ENCODE data around the gene RUNX1. TPM values are rescaled to one million over a fixed set of nuclear protein-coding genes. Genes with fewer than 3 reads are reported as not detected.

The RUNX1 gene
- polyA plus RNA-seq, 3 donors, result 2.0 to 2.2 (median 2.1) TPM

DNA sequence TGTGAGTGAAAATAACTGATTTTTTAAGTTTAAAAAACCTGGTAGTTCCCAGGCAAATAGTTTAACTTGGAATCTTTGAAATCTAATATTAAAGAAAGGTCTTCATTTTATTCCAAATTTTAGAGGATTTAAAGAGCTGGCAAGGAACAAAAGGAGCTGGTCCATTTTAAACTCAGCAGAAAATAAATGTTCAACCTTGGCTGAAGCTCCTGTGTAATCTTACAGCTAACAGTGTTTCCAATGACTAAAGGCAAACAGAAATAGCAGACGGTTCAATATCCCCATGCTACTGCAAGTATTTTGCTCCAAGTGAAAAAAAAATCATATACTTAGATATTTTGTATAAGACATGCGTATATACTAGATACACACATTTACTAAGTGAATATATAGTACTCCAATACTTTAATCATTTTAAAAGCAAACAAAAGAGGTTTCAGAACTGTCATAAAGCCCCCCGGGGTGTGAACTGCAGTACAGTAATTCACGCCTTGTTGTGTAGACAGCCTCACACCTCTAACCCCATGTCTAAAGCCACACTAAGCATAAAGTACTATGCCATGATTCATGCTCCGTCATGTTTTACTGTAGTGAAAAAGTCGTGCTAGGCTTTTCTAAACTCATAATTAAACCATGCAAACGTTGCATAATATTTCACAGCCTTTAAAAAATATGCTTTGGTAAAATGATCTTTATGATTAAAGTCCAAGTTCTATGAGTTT is 248.1 kb downstream of the RUNX1 start:
- DNase-seq (ENCODE audit: low read depth in 3 of 3, low spot score in 2 of 3), result no peak

DNA sequence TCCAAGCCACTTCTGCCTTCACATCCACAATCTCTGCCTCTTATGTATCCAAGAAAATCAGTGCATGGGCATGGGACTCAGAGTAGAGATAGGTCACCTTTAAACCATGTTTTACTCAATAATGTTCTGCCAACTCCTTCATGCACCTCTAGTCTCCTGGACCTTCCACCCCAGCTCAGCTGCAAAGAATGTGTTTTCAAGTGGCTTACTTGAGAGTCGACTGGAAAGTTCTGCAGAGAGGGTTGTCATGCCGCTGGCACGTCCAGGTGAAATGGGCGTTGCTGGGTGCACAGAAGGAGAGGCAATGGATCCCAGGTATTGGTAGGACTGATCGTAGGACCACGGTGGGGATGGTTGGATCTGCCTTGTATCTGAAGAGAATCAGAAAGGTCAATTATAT is 250.0 kb downstream of the RUNX1 start:
- DNase-seq (ENCODE audit: low read depth in 3 of 3, low spot score in 2 of 3), result no peak

DNA sequence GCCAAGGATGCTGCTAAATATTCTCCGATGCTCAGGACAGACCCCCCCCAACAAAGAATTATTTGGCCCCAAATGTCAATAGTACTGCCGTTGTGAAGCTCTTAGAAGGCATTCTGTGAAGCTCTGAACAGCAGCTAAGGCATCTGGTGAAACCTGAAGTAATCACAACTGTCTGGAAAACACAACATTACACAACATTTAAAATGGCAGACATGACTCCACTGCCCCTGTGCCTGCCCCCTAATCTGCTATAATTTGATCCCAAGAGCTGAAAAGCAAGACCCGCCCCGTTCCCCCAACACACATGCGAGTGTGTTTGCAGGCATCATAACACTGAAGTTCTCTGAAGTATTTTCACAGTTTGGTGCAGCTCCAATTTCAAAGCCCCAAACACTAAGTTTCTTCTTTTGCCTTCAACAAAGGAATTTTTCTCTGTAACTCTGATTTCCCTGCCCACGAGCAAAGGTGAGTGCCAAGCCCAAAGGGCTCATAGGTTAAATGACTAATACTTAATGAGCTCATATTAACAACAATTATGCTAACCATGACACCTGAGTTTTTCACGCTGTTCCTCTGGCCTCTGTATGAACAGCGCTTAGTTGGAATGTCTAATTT is 251.1 kb downstream of the RUNX1 start:
- DNase-seq (ENCODE audit: low read depth in 3 of 3, low spot score in 2 of 3), result no peak

DNA sequence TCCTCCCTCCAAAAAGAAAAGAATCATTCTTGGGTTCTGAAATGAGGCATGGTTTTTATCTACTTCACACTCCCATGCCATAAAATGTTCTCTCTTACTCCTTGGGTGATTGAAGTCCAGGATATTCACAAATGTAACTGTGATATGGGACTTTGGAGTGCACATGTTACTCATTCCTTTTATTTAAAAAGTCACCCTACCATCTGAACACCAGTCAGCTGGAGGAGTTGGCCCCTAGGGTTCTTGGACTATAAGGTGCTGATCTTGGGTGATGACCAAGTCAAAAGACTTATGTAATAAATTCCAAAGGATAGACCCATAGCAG is 251.9 kb downstream of the RUNX1 start:
- DNase-seq (ENCODE audit: low read depth in 3 of 3, low spot score in 2 of 3), result no peak

DNA sequence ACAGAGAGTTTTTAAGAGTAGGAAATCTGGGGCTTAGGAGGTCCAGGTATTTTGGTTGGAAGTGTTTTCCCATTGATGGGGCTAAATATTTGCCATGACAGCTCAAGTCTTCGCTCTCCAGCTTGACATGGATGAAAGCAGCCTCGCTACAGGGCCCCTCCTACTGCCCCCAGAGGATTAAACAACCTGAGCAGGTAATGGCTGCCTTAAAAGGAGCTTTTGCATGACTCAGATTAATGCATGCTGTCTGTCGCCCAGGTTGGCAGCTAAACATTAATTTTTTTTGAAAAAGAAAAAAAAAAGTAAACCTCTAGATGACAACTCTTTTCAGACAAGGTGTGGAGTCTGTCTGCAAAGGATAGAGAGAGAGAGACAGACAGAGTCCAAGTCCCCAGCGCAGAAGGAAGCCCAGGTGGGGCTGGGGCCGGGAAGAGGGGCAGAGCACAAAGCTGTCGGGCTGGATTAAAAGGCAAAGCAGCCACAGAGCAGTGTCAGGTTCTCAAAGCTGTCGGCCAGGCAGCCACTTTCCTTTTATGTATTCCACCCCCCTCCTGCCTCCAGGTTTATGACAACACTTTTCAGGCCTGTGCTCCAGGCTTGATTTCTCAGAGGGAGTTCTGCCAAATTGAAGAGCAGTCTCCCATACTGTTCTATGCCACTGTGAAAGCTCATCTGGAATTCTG is 252.4 kb downstream of the RUNX1 start:
- DNase-seq (ENCODE audit: low read depth in 3 of 3, low spot score in 2 of 3), result no peak

DNA sequence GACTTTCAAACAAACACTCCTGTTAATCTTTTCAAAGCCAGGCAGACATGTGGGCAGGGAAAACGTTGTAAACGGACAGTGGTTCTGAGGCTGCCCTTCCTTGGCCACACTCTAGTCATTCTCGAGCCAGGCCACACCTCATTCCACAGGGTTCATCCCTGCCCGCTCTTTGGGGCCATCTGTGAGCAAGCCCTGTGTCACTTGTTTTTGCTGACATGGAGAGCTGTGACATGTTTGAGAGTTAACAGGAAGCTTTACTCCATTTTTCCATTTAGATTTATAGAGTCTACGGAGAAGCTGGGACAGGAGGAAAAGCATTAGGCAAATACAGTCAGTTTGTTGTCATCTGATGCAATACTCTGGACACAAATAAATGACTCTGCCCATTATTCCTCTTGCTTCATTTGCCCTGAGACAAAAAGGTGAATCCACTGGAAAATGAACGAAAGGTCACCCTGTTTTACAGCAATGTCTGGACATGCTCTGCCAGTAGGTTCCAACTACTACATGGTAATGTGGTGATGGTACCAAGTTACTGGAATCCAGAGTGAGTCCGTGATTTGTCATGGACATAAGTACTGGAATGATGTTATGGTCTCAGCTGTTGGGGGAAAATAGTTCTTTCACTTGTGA is 253.4 kb downstream of the RUNX1 start:
- DNase-seq (ENCODE audit: low read depth in 3 of 3, low spot score in 2 of 3), result no peak

DNA sequence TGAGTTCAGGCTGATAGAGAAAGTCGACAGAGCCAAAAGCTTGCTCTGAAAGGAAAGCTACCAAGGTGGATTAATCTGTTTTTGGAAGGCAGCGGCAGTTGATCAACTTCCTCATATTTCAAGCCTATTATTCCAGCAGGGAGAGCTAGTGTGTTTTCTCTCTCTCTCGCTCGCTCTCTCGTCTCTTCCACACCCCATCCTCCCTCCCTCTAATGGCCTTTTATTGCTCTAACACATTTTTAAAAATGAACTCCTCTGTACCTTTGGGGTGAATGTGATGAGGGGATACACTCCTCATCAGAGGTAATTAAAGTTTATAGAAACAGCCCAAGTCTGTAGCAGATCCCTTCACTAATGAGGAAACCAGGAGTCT is 253.9 kb downstream of the RUNX1 start:
- DNase-seq (ENCODE audit: low read depth in 3 of 3, low spot score in 2 of 3), result no peak

DNA sequence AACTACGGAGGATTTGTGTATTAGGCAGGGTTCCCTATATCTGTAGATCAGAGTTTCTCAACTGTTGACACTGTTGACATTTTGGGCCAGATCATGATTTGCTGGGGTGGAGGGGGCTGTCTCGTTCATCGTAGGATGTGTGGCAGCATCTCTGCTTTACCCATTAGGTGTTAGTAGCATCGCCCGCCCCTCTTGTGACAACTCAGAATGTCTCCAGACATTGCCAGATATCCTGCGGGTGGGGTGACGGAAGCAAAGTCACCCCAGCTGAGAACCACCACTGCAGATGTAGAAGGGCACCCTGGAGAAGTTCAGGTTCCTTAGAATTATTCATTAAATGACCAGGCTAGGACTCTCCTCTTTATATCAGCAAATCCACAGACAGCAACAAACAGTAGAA is 254.4 kb downstream of the RUNX1 start:
- no peak for DNase-seq (ENCODE audit: low read depth in 3 of 3, low spot score in 2 of 3)

DNA sequence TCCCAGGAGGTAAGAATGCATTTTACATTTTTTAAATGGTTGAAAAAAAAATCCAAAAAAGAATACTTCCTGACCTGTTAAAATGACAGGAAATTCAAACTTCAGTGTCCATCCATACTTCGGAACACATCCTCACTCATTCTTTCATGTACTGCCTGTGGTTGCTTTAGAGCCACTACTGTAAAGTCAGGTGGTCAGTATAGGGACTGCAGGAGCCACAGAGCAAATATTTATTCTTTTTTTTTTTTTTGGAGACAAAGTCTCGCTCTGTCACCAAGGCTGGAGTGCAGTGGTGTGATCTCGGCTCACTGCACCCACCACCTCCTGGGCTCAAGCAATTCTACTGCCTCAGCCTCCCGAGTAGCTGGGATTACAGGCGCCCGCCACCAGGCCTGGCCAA is 255.6 kb downstream of the RUNX1 start:
- no peak for DNase-seq (ENCODE audit: low read depth in 3 of 3, low spot score in 2 of 3)

DNA sequence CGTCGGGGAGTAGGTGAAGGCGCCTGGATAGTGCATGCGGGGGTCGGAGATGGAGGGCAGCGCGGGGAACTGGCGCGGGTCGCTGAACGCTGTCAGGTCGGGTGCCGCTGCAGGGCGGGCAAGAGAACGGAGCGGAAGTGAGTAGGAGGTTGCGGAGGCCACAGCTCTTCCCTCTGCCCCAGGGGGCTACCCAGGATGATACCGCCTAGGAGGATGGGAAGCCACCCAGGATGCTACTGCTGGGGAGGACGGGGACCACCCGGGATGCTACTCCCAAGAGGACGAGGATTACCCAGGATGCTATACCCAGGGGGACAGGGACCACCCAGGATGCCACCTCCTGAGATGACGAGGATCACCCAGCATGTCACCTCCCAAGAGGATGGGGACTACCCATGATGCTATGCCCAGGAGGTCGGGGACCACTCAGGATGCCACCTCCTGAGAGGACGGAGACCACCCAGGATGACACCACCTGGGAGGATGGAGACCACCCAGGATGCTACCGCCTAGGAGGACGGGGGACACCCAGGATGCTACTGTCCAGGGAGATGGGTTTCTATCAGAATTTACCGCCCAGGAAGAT is 256.5 kb downstream of the RUNX1 start:
- DNase-seq (ENCODE audit: low read depth in 3 of 3, low spot score in 2 of 3), result no peak

DNA sequence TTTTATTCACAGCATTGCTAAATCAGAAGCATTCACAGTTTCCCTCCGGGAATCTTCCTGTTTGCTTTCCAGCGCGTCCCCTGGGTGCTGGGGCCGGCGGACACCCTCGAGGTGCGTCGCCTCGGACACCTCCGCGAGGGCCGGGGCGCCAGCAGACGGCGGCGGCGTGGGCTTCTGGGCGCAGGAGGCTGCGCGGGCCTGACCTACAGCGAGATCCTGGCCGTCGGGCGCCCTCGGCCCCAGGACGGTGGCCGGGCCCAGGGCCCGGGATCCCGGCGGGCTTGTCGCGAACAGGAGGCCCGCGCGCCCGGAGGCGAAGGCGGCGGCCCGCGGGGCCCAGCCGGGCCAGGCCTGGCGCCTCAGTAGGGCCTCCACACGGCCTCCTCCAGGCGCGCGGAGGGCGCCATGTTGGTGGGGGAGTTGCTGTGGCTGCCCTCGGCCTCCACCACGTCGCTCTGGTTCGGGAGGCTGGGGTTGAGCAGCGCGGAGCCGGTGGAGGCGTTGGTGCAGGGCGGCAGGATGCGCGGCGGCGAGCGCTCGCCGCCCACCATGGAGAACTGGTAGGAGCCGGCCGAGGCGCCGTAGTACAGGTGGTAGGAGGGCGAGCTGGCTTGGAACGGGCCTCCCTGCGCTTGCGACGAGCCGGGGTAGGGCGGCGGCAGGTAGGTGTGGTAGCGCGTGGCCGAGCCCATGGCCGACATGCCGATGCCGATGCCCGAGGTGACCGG is 257.2 kb downstream of the RUNX1 start:
- DNase-seq (ENCODE audit: low read depth in 3 of 3, low spot score in 2 of 3), result no peak

DNA sequence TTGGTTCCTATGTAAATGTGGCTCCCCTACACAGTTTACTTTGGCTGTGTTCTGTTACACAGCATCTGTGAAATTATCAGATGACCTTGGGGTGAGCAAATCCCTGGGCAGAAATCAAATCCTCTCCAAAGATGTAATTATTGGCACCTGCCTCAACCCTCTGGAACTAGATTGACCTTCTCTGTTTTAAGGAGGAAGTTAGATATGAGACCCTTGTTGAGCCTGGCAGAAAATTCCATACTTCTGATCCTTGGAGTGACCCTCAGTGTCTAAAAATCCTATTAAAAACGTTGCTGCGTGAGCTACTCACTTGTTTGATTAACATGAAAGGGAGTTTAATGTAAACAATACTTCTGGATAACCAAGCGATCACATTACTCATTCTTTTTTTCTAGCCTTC is 258.3 kb downstream of the RUNX1 start:
- no peak for DNase-seq (ENCODE audit: low read depth in 3 of 3, low spot score in 2 of 3)

DNA sequence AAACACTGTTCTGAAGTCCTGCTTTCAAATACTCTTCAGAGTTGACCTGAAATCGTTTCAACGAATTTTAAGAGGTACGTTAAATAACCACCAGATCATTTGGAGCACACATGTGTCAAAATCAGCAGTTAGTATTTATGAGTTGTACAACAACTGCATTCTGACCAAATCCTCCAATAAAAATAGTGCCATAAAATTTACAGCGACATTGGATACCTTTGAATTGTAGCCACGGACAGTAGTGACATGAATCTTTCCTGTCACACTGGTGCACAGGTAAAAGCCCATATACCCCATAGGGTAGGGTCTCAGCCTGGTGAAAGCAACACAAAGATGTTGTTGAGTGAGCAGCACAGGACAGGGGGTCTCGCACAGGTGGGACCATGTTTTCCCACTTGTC is 258.8 kb downstream of the RUNX1 start:
- no peak for DNase-seq (ENCODE audit: low read depth in 3 of 3, low spot score in 2 of 3)

DNA sequence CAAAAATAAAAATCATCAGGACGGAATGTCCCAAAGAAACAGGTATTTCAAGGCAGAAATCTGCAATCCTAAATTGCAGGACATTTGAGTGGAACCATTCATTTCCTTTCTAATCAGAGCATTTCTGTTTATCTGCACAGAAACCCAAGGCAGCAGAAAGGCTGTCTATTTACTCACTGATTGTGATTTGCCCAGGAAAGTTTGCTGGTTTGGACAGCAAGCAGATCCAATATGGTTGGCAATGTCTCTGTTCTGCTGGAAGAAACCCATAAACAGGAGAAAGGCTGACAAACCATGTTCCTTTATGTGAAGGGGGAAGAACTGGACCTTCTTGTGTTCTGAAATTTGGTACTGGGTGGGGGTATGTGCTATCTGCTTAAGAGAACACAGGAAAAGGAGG is 260.2 kb downstream of the RUNX1 start:
- DNase-seq (ENCODE audit: low read depth in 3 of 3, low spot score in 2 of 3), result no peak

DNA sequence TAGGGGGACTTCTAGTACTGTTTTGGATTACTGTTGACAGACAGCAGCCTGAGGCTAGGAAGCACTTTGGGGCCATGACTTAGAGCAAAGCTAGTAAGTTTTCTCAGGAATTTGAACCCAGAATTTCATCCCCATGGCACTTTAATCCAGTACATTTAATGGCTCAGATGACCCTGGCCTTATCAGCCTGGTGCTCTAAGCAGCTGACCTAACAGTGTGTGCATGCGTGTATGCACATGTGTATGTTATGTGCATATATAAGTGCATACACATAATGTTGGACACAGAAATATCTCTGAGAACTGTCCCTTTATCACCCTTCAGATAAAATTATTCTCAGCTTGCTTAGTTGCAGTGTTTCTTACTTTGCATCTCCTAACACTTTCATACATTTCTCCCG is 265.3 kb downstream of the RUNX1 start:
- no peak for DNase-seq (ENCODE audit: low read depth in 3 of 3, low spot score in 2 of 3)

DNA sequence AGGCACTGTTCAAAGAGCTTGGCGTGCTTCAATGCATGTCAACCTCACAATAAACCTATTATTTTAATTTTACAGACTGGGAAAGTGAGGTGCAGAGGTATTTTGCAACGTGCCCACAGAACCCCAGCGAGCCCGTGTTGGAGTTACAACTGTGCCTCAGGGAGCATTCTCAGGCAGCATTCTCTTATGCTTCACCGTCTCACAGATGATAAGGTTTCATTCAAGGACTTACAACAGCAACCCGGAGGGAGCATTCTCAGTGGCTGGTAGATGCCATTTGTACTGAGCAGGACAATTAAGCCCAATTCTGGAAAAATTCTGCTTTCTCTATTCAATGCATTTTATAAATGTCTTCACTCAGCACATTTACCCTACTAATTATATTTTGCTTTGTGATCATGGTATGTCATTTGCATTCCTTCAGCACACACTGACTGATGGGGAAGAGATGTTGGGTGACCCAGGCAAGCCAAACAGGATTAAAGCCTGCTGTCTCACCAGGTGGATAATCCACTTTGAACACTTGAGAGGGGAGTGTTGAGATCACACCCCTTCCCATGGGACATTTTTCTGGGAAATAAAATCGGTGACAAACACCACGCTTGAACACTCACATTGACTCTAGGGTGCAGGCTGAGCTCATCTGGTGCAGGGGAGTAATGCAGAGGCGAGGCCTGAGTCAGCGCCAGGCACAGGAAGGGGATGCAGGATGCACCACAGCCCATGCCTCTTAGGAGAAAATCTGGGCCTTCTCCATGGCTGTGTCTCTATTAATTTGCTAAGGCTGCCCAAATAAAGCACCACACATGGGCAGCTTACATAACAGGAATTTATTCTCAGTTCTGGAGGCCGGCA is 266.4 kb downstream of the RUNX1 start:
- no peak for DNase-seq (ENCODE audit: low read depth in 3 of 3, low spot score in 2 of 3)

DNA sequence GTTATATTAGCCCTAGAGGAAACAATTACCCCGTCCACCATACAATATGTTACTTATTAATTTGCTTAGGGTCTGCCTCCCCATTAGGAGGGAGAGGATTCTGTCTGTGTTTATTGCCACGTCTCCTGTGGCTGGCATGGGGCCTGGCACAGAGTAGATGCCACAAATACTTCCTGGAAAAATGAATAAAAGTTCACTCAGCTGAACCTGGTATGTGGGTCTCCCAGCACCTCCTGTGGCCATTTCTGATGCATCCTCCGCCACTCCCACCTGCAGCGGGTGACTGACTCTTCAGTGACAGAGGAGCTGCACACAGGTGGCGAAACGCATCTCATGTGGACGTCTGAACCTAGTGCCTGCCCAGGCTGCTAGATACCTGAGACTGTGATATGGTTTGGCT is 267.6 kb downstream of the RUNX1 start:
- DNase-seq (ENCODE audit: low read depth in 3 of 3, low spot score in 2 of 3), result no peak

DNA sequence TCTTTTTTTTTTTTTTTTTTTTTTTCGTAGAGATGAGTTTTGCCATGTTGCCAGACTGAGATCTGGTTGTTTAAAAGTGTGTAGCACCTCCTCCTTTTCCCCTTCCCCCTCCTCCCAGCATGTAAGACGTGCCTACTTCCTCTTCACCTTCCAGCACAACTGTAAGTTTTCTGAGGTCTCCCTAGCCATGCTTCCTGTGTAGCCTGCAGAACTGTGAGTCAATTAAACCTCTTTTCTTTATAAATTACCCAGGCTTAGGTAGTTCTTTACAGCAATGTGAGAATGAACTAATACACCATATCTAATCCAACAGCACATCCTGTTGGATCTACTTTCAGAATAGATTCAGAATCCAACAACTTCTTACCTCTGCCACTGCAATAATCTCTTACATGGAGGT is 269.2 kb downstream of the RUNX1 start:
- no peak for DNase-seq (ENCODE audit: low read depth in 3 of 3, low spot score in 2 of 3)

DNA sequence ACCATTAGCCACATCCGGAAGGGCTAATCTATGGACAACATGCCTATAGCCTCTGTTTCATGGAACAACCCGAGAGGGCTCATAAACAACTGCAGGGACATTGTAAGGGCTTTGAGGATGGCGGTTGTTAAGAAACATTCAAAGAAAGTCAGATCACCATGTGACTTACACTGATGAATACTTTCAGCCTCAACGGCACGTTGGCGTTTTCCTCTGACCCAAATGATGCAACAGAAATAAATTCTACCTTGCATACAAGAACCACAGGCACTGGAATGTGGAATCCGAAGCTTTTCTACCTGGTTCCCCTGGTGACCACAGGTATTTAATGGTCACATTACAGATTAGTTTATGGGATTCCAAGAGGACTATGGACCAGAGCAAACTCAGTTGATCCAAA is 273.3 kb downstream of the RUNX1 start:
- DNase-seq (ENCODE audit: low read depth in 3 of 3, low spot score in 2 of 3), result no peak

DNA sequence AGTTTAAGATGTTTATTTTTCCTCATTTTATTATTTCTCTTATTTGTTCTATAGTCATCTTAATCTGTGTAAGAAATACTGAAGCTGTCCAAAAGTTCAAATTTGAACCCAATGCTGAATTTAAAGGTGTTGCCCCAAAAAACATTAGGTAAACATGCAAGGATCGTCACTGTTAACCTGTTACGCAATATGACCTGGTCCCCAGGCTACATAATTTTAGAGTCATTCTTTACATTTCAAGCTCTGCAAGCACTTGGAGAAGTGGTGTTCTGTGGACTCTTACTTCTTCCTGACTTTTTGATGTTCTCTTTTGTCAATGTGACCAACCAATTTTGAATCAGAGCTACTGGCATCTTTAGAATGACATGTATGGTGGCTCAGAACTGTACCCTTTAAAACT is 274.4 kb downstream of the RUNX1 start:
- DNase-seq (ENCODE audit: low read depth in 3 of 3, low spot score in 2 of 3), result no peak

Measured in right renal cortex interstitium (tissue), 3 donors.